ENCODE measurements around the gene BCS1L.
"Not testable (repeated sequence)": the region's sequence is repeated elsewhere in the genome, so short reads cannot be mapped to it uniquely, and the experiment has no call there.

Gene BCS1L

GRCh38 chr2:218662827-218663226 lies 3.3 kb downstream of the BCS1L start:
- no peak for DNase-seq

- no peak for DNase-seq
These were observed 4.4 kb downstream of the BCS1L start for GRCh38 chr2:218663901-218664300.

- DNase-seq: no peak
These were observed 5.2 kb downstream of the BCS1L start for GRCh38 chr2:218664653-218665052.

GRCh38 chr2:218671097-218671653 lies 11.7 kb downstream of the BCS1L start:
- DNase-seq: no peak

GRCh38 chr2:218671654-218672566 lies 12.4 kb downstream of the BCS1L start, which contains the start of the genes RNF25 and STK36:
TSS of gene RNF25 (minus strand) at chr2:218672002. CDS start at chr2:218671970, 32 bp downstream.
TSS of gene STK36 (plus strand) at chr2:218672086. CDS start at chr2:218672830, 744 bp downstream.
- DNase-seq: peak; percentile 72

- DNase-seq: no peak
These were observed 19.6 kb downstream of the BCS1L start for GRCh38 chr2:218679119-218679518.

- no peak for DNase-seq
These were observed 20.6 kb downstream of the BCS1L start for GRCh38 chr2:218680061-218680460.

GRCh38 chr2:218687400-218688060 lies 28.0 kb downstream of the BCS1L start:
- not testable (repeated sequence) for DNase-seq

- DNase-seq: no peak
These were observed 31.8 kb downstream of the BCS1L start for GRCh38 chr2:218691234-218691633.

GRCh38 chr2:218694405-218695145 lies 35.1 kb downstream of the BCS1L start:
- DNase-seq: no peak

GRCh38 chr2:218698885-218699284 lies 39.4 kb downstream of the BCS1L start:
- no peak for DNase-seq

- no peak for DNase-seq
These were observed 42.3 kb downstream of the BCS1L start for GRCh38 chr2:218701806-218702205.

- no peak for DNase-seq
These were observed 43.9 kb downstream of the BCS1L start for GRCh38 chr2:218703341-218703740.

GRCh38 chr2:218708086-218708485 lies 48.6 kb downstream of the BCS1L start:
- no peak for DNase-seq

- no peak for DNase-seq
These were observed 50.4 kb downstream of the BCS1L start for GRCh38 chr2:218709908-218710307.

GRCh38 chr2:218710334-218710686 lies 50.8 kb downstream of the BCS1L start:
- DNase-seq: no peak

- peak; percentile 98 for DNase-seq
These were observed 51.4 kb downstream of the BCS1L start, which contains the start of gene TTLL4 for GRCh38 chr2:218710687-218711549. TSS of gene TTLL4 (plus strand) at chr2:218710835. CDS start at chr2:218737677, 26,842 bp downstream.

GRCh38 chr2:218711550-218711929 lies 52.1 kb downstream of the BCS1L start:
- DNase-seq: no peak
